Fibroblast of the aortic adventitia (primary cell): ENCODE data around the gene SLC30A9. TPM values are rescaled to one million over a fixed set of nuclear protein-coding genes. Genes with fewer than 3 reads are reported as not detected.

Source experiments
- DNase-seq: peaks from one replicate; pipeline ENCODE4 v3.0.0-alpha.2; 2010; ENCODE audit warnings: low read depth
- H3K4me3 ChIP-seq: 2 replicates; pipeline ENCODE4 v1.5.1; 2011; ENCODE audit warnings: low read depth, mild to moderate bottlenecking, control low read depth, low read length, moderate library complexity
- total RNA-seq: library from RNA; depleted of rRNA; stranded (reverse); fragments of >200 nt; gene quantifications from 2 replicates; pipeline ENCODE4 v1.2.3, GENCODE V29; 2012; ENCODE audit warnings: low replicate concordance
- TF ChIP-seq, protein P1 (sequence below): IDR thresholded peaks from 2 replicates; pipeline ENCODE4 v1.5.1; 2011; ENCODE audit warnings: mild to moderate bottlenecking, low read length, control low read depth, inconsistent platforms; ENCODE audit not compliant: insufficient read depth

SLC30A9 gene
- total RNA-seq, 1 donor, result 62.4 TPM

DNA sequence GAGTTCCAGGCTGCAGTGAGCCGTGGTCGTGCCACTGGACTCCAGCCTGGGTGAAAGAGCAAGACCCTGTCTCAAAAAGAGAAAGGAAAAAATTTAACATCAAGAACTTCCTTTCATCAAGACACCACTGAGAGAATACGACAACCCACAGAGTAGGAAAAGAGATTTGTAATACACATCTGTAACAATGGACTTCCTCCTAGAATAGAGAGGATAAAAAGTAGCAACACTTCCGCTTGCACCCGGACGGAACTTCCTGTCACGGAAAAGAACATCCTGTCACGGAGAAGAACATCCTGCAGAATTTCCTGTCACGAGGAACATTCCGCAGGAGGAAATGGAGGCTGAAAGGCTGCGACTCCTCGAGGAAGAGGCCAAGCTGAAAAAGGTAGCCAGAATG is 8.9 kb upstream of the SLC30A9 start, which contains the start of gene DCAF4L1:
Gene DCAF4L1, plus strand, starts transcription at position 301 of the 400 bp plus-strand sequence. Its CDS starts 37 bp downstream, at position 338.
- no peak within 1 kb of the TSS for H3K4me3 ChIP-seq
- TF ChIP-seq, protein P1, sequence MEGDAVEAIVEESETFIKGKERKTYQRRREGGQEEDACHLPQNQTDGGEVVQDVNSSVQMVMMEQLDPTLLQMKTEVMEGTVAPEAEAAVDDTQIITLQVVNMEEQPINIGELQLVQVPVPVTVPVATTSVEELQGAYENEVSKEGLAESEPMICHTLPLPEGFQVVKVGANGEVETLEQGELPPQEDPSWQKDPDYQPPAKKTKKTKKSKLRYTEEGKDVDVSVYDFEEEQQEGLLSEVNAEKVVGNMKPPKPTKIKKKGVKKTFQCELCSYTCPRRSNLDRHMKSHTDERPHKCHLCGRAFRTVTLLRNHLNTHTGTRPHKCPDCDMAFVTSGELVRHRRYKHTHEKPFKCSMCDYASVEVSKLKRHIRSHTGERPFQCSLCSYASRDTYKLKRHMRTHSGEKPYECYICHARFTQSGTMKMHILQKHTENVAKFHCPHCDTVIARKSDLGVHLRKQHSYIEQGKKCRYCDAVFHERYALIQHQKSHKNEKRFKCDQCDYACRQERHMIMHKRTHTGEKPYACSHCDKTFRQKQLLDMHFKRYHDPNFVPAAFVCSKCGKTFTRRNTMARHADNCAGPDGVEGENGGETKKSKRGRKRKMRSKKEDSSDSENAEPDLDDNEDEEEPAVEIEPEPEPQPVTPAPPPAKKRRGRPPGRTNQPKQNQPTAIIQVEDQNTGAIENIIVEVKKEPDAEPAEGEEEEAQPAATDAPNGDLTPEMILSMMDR, result no peak
- no peak for DNase-seq

GRCh38 chr4:41982716-41983115 is 7.6 kb upstream of the SLC30A9 start:
- no peak overlapping the region for H3K4me3 ChIP-seq
- TF ChIP-seq, protein P1, result no peak
- no peak for DNase-seq

GRCh38 chr4:41985151-41985550 is 5.2 kb upstream of the SLC30A9 start:
- H3K4me3 ChIP-seq, result no peak overlapping the region
- no peak for DNase-seq
- TF ChIP-seq, protein P1, result no peak

GRCh38 chr4:41989994-41990364 is 351 bp upstream of the SLC30A9 start:
- TF ChIP-seq, protein P1, result no peak
- peak overlapping the region; percentile 89 for H3K4me3 ChIP-seq
- DNase-seq, result no peak

- peak overlapping the region; percentile 4 for H3K4me3 ChIP-seq
- peak; percentile 11 for DNase-seq
- TF ChIP-seq, protein P1, result no peak
Measured at GRCh38 chr4:41991916-41992767, 1.8 kb downstream of the SLC30A9 start.

GRCh38 chr4:41992967-41993857 is 2.9 kb downstream of the SLC30A9 start:
- no peak overlapping the region for H3K4me3 ChIP-seq
- TF ChIP-seq, protein P1, result no peak

More at GRCh38 chr4:41992967-41993857, 2.9 kb downstream of the SLC30A9 start:
- no peak for DNase-seq
